SK-N-SH treated with all-trans-retinoic acid at 6 μM for 48 hours (cell line): ENCODE measurements around the gene NUP93.

Source experiments
- CREB5 ChIP-seq: fragments of 250-450 bp; sonication (Bioruptor Pico); IDR thresholded peaks from 2 replicates; pipeline ENCODE4 v1.5.1; 2020; ENCODE audit warnings: low read depth, mild to moderate bottlenecking, moderate library complexity
- PATZ1 ChIP-seq: fragments of 250-450 bp; sonication (Bioruptor Pico); IDR thresholded peaks from 2 replicates; pipeline ENCODE4 v1.8.0; 2020; ENCODE audit warnings: mild to moderate bottlenecking, moderate library complexity, borderline replicate concordance
- PPARA ChIP-seq: fragments of 250-450 bp; sonication (Bioruptor Pico); IDR thresholded peaks from 2 replicates; pipeline ENCODE4 v1.5.0; 2020; ENCODE audit warnings: mild to moderate bottlenecking, borderline replicate concordance
- TSHZ2 ChIP-seq: fragments of 250-450 bp; sonication (Bioruptor Pico); IDR thresholded peaks from 2 replicates; pipeline ENCODE4 v1.5.0; 2020; ENCODE audit warnings: mild to moderate bottlenecking, moderate library complexity
- ZFP30 ChIP-seq: fragments of 450-650 bp; formaldehyde crosslinking; IDR thresholded peaks from 2 replicates; pipeline ENCODE4 v1.5.0; 2022; ENCODE audit warnings: mild to moderate bottlenecking, moderate library complexity
- TF ChIP-seq, protein P1 (sequence below): fragments of 250-450 bp; sonication (Bioruptor Pico); IDR thresholded peaks from 2 replicates; pipeline ENCODE4 v1.5.1; 2021; ENCODE audit warnings: mild to moderate bottlenecking, moderate library complexity

DNA sequence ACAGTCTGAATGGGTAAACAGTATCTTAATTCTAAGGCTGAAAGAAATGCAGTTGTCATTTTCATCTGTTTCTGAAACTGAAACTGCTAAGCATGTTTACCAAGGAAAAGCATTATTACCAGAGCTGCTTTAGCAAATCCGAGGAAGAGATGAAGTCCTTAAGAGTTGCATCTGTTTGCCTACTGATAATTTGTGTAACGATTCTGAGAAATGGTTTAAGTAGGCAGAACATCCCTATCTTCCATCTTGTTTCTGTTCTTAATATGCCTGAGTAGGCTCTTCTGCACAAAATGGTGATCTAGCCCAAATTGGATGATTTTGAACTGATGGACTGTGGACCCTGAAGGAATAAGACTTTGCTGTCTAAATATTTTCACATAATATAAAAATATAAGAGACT lies 34.9 kb downstream of the NUP93 start:
- TF ChIP-seq TSHZ2 (no peak), PPARA (CRISPR knock-in tag) (no peak), CREB5 (CRISPR knock-in tag) (no peak), ZFP30 (CRISPR knock-in tag) (no peak), PATZ1 (CRISPR knock-in tag) (no peak)
- TF ChIP-seq, protein P1, sequence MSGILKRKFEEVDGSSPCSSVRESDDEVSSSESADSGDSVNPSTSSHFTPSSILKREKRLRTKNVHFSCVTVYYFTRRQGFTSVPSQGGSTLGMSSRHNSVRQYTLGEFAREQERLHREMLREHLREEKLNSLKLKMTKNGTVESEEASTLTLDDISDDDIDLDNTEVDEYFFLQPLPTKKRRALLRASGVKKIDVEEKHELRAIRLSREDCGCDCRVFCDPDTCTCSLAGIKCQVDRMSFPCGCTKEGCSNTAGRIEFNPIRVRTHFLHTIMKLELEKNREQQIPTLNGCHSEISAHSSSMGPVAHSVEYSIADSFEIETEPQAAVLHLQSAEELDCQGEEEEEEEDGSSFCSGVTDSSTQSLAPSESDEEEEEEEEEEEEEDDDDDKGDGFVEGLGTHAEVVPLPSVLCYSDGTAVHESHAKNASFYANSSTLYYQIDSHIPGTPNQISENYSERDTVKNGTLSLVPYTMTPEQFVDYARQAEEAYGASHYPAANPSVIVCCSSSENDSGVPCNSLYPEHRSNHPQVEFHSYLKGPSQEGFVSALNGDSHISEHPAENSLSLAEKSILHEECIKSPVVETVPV (CRISPR knock-in tag) = no peak
